Erythroblast (primary cell): ENCODE measurements around the gene ZMIZ1.

Source experiments
- DNase-seq, 2 experiments: peaks; one replicate each; lab custom pipeline; 2025; lab: John Stamatoyannopoulos, UW
- GATA1 ChIP-seq: IDR thresholded peaks from 2 replicates; pipeline ENCODE4 v1.6.1; 2011; ENCODE audit warnings: low read depth, mild to moderate bottlenecking, control low read depth, low read length, moderate library complexity
- POLR2A ChIP-seq: IDR thresholded peaks from 2 replicates; pipeline ENCODE4 v1.6.1; 2011; ENCODE audit warnings: mild to moderate bottlenecking, low read length

Gene ZMIZ1

DNA sequence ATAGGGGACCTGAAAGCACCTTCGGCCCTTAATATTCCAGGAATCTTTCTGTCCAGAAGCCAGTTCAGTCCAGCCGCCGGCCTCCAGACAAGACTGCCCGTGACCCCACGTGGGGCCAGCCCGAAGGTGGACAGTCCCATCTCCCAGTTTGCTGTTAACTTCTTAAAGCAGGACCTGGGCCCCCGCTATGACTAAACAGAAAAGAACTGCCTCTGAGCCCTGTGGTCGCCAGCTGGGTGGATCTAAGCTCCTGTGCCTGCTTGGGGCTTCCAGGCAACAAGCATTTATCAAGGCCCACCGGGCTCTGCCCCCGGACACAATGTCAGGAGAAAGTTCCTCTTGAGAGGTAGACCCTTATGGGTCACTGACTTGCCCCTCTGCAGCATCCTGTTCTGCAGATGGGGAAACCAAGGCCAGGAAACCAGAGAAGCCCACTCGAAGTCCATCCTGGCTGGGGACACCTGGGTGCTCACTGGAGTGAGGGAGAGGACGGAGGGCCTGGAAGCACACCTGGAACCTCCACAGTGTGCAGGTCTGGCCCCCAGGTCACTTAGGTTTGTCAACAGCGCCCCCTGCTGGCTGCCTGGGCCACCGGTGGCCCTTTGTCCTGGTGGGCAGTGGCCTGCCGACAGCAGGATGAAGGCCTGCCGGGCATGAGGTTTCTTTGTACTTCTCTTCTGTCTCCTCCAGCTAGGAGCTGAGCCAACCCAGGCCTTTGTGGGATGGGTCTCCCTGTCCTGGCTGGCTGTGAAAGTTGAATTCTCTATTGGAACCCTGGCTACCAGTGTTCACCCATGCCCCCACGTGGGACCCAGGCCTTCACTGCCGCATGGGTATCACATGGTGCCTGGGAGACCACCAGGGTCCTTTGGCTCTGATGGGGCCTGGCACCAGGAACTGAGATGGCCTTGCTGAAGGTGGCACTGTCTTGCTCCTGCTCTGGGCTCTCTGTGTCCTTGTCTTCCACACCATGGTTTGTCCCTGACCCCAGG, 128.0 kb downstream of the ZMIZ1 start:
- DNase-seq = peak; percentile 66 to 85
- TF ChIP-seq POLR2A = no peak
- no peak for TF ChIP-seq GATA1

DNA sequence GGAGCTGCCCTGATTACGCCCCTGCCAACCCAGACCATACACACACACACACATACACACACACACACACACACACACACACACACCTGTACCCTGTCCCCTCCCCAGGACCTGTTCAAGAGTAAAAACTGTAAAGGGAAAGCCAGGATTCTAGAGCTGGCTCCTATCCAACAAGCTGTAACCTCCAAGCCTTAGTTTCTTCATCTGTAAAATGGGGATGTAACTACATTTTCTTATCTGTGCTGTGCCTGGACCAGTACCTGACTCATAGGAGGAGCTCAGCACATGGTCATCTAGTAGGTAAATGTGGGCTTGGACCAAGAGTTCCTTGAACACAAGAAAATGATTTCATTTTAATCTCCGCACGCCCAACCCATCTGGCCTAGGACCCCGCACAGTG, 128.8 kb downstream of the ZMIZ1 start:
- no peak for TF ChIP-seq POLR2A
- TF ChIP-seq GATA1 = no peak
- no peak for DNase-seq

DNA sequence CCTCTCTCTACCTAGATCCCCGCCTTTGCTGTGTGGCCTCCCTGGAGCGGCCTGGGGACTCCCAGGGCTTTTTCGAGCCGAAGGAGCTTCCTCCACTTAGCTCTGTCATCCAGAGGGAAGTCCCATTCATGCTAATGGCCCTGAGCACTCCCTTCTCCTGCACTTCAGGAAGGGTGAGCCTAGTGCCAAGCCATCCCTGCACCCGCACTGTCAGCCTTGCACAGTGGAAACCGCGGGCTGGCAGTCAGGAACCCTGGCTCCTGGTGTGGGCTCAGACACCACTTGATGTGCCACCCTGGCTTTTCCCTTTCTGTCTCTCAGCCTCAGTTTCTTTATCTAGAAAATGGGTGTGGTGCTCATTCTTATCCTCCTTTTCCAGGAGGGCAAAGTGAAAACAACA, 131.6 kb downstream of the ZMIZ1 start:
- TF ChIP-seq POLR2A = no peak
- no peak for TF ChIP-seq GATA1
- no peak for DNase-seq

DNA sequence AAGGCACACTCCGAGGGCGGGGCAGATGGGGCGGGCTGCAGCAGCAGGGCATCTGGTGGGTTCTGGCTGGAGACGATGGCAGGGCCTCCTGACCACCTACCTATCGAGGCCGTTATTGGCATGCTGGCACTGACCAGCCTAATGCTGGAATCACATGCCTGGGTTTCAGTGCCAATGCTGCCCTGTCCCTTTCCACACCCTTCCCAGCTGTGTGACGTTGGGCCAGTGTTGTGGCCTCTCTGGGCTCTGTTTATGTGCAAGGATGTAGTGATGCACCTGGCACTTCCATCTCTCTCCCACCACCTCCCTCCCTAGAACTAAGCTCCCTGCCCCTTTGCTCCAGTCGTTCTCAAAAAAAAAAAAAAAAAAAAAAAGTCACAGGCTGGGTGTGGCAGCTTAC, 132.9 kb downstream of the ZMIZ1 start:
- TF ChIP-seq POLR2A (no peak), GATA1 (no peak)
- no peak for DNase-seq

DNA sequence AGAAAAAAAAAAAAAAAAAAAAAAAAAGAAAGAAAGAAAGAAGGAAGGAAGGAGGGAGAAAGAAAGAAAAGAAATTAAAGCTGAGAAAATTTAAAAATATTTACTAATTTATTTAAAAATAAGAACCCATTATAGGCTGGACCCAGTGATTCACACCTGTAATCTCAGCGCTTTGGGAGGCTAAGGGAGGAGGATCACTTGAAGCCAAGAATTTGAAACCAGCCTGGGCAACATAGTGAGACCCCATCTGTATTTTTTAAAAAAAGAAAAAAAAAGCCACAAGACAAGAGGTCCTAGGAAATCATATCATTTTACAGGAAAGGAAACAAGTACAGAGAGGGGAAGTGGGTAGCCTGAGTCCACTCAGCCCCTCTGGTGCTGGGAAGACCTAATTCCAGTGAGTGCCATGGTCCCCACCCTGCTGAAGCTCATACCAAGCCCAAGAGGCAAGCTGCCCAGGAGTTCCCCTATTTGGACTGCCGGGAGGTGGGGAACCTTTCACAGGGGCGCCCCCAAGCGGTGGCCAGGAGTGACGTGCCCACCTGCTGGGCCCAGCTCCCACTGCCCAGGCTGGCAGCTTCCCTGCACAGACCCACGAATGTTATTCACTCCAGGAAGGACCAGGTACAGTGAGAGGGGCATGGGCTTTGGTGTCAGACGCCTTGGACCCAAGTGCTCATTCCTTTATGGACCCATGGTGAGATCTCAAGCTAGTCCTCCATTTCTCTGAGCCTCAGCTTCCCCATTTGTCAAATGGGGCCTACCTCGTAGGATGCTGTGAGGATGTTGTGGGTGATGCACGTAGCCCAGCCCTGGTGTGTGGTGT, 133.6 kb downstream of the ZMIZ1 start:
- no peak for TF ChIP-seq POLR2A
- TF ChIP-seq GATA1 = no peak
- DNase-seq = peak; percentile 51 to 67

DNA sequence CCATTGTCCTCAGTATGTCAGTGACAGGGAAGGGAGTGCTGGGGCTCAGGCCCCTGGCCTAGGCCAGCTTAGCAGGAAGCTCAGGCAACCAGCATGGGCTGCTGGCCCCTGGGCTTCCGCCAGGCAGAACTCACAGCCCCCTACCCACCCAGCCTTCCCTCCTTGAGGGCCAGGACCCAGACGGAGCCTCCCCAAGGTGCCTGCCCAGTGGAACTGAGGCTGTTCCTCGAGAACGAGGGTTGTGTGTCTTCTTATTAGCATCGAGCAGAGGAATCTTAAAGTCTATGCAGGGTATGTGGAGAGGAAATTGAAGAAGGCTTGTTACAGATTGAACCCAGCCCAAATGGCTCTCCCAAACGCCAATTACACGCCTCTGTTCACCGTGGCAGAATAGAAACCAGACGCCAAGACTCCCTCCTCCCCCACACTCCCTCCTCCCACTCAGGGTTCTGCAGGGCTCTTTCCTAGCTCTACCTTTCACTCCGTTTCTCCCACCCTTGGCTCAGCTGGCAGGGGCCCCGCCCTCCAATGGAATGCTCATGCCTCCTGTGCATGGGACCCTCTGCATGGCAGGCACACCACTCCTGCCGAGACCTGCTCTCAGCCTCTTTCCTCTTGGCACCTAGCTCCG, 134.4 kb downstream of the ZMIZ1 start:
- DNase-seq = no peak
- no peak for TF ChIP-seq POLR2A
- no peak for TF ChIP-seq GATA1

DNA sequence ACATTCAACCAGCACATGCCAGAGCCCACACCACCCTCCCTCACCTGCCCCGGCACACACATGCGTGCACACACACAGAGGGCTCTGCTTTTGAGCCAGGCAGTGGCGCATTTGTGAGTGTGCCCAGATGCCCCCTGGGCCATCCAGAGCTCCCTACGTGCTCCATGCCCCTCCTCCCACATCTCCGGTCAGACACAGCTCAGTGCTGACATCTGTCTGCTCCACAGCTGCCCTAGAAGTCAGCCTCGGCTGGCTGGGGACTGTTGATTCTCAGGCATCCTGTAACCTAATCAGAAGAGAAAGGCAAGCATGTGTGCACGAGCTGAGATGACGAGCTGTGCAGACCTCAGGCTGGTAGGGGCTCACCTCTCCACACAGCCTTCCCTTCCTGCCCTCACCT, 135.1 kb downstream of the ZMIZ1 start:
- TF ChIP-seq GATA1 (no peak), POLR2A (no peak)
- DNase-seq = no peak

DNA sequence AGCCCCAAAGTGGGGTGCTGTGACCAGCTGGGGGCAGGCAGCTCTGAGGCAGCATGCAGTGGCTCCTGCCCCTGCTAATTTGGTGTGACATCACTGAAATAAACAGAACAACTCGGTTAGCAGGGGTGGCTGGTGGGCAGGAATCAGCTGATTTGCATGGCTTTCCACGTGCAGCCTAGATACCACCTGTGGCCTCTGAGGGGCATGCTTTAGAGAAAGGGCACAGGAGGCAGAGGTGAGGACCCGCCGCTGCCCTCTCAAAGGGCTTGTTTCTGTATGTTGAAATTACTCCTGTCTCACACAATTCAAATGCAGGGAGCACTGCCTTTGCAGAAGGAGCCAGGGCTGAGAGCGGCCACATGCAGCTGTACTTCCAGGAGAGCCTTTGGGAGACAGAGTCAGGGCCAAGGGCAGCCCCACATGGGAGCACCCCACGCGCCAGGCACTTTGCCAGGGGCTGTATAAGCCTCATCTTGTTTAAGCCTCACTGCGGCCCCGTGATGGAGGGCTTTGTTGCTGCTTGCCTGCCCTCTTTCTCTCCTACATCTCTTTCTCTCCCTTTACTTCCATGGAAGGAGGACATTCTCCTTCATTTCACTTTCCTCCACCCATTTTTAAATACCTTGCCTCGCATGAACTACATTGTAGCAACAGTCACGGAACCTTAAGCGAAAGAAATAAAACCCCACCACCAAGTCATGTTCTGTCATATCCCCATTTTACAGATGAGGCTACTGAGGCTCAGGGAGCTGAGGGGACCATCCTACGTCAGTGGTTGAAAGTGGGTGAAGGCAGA, 137.7 kb downstream of the ZMIZ1 start:
- DNase-seq = no peak
- TF ChIP-seq POLR2A (no peak), GATA1 (no peak)

DNA sequence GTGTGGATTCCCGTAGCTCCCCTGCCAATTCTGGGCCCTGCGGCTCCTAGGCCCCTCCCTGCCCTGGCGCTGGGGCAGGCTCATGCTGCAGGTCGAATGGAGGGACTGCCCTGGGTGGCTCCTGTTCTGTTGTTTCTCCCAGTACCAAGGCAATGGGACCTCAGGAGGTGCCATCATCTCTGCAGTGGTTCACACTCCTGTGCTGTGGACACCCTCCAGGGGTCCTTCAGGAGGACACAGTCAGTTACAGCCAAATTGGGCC, 138.3 kb downstream of the ZMIZ1 start:
- no peak for TF ChIP-seq GATA1
- no peak for TF ChIP-seq POLR2A
- DNase-seq = no peak

DNA sequence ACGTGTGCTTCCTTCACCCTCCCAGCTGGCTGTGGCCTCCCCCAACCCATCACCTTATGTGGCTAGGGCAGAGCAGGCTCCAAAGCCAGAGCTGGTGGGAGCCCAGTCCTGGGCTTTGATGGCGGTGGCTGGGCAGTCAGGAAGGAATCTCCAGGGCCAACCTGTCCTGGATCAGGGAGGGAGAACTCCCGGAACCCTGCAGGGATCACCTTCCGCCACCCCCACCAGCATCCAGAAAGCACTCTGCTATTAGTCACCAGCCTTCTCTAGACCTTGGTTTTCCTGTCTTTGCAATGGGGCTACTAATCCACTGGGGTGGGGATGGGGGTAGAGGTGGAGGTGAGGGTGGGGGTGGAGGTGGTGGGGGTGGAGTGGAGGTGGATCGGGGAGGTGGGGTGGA, 139.0 kb downstream of the ZMIZ1 start:
- no peak for TF ChIP-seq POLR2A
- DNase-seq = no peak

DNA sequence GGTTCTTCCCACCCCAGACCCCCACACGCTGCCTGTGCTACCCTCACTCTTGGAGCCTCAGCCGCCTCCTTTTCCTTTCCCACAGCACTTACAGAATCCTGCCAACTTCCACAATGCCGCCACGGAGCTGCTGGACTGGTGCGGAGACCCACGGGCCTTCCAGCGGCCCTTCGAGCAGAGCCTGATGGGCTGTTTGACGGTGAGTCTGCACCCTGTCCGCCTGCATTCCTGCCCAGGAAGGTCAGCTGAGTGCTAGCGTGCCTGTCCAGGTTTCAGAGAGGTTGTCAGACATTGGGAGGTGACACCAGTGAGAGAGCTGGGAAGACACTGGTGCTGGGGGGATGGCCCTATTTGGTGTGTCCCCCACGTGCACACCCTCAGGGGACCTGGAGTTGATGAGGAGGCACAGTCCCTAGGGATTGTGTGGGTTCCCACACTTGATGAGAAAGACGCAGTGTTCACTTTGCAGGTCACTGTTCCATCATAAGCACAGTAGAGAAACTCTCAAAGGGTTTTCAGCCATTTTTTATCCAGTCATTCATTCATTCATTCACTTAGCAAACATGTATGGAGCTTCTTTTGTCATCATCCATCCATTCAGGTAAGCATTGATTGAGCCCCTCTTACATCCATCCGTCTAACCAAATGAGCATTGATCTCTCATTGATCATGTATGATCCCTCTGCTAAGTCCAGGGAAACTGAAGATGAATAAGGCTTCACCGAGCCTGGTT, 139.7 kb downstream of the ZMIZ1 start:
- DNase-seq = no peak
- TF ChIP-seq POLR2A = no peak
- no peak for TF ChIP-seq GATA1

DNA sequence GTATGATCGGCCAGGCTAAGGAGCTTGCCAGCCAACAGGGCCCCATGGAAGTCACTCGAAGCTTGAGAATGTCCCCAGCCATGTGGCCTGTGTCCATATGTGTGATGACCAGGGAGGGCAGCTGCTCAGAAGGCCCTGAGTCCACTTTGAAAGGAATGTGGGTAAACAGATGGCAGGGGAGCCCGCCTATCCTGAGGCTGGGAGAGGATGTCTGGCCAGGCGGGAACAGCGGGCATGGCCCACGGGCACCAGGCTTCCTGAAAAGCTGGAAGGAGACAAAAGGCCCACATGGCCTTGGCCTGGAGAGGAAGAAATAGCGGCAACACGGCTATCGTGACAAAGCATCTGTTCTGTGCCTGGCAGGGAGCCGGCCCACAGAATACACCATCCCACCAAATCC, 140.6 kb downstream of the ZMIZ1 start:
- no peak for DNase-seq
- TF ChIP-seq POLR2A = no peak
- no peak for TF ChIP-seq GATA1

DNA sequence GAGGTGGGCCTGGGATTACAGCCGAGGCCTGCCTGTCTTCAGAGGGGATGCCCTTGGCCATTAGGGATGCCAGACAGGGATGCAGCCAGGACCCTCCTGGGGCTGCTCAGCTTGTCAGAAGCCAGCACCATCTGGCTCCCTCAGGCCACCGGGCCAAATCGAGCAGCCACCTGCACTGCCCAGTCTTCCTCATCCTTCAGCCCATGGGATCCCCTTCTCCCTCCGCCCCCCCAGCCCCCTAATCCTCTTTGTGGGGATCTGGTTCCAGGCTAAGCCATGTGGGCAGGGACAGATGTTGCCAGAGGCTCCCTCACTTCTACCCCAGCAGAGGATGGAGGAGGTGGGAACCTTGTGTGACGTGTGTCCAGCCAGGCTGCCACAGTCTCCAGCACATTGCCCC, 141.1 kb downstream of the ZMIZ1 start:
- no peak for DNase-seq
- TF ChIP-seq GATA1 = no peak
- TF ChIP-seq POLR2A = no peak
